ENCODE measurements around the gene ABCB6. TPM values are rescaled to one million over a fixed set of nuclear protein-coding genes. Genes with fewer than 3 reads are reported as not detected.

Gene ABCB6
- total RNA-seq, 1 donor from 2014 or later, result 36.1 TPM

DNA sequence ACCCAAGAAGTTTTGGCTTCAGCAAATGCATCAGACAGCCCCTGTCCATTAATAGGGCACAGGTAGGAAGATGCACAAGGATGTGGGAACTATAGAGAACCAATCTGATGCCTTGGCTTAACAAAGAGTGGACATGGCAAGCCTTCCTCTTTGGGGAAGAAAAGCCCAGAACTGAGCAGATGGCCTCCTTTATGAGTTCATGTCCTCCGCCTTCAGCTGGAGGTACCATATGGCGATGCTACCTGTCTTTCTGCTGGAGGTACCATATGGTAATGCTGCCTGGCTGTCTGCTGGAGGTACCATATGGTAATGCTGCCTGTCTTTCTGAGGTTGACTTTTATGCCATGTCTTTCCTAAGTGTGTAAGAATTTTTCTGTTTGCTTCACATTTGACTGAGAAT lies 34.6 kb downstream of the ABCB6 start:
- no peak for DNase-seq (ENCODE audit: low spot score)

- no peak for DNase-seq (ENCODE audit: low spot score)
Observed at GRCh38 chr2:219183151-219183772, 35.5 kb downstream of the ABCB6 start.

DNA sequence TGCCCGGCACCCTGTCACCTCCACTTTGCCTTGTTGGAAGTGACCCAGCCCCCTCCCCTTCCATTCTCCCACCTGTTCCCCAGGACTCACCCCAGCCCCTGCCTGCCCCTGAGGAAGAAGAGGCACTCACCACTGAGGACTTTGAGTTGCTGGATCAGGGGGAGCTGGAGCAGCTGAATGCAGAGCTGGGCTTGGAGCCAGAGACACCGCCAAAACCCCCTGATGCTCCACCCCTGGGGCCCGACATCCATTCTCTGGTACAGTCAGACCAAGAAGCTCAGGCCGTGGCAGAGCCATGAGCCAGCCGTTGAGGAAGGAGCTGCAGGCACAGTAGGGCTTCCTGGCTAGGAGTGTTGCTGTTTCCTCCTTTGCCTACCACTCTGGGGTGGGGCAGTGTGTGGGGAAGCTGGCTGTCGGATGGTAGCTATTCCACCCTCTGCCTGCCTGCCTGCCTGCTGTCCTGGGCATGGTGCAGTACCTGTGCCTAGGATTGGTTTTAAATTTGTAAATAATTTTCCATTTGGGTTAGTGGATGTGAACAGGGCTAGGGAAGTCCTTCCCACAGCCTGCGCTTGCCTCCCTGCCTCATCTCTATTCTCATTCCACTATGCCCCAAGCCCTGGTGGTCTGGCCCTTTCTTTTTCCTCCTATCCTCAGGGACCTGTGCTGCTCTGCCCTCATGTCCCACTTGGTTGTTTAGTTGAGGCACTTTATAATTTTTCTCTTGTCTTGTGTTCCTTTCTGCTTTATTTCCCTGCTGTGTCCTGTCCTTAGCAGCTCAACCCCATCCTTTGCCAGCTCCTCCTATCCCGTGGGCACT lies 36.2 kb downstream of the ABCB6 start:
- no peak for DNase-seq (ENCODE audit: low spot score)

DNA sequence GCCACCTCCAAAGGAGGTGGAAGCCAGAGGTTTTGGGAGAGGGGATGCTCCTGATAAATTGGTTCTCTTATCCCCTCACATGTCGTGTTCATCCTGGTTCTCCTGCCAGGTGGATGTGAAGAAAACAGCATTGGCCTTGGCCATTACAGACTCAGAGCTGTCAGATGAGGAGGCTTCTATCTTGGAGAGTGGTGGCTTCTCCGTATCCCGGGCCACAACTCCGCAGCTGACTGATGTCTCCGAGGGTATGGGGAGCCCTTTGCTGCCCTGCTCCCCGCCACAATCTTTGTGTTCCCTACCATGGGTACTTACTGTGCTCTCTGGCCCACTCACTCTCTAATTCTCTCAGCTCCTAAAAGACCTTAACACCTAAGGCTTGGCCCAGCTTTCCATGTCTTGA lies 37.2 kb downstream of the ABCB6 start:
- DNase-seq (ENCODE audit: low spot score), result no peak

DNA sequence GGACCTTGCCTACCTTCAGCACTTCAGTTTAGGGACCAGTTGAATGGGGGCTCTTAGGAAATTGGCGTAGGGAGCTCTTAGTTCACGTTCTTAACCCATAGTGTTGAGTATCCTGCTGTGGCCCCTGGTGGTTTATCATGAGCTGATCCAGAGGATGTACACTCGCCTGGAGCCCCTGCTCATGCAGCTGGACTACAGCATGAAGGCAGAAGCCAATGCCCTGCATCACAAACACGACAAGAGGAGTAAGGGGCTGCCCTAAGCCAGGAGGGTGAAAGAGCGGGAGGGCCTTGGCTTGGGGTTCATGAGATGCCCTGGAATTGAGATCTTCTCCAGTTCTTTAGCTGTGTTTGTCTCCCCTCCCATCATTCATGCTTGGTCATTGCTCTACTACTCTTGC lies 37.8 kb downstream of the ABCB6 start:
- DNase-seq (ENCODE audit: low spot score), result no peak

GRCh38 chr2:219179601-219180465 lies 38.9 kb downstream of the ABCB6 start:
- no peak for DNase-seq (ENCODE audit: low spot score)

- peak; percentile 70 for DNase-seq (ENCODE audit: low spot score)
Observed at GRCh38 chr2:219178377-219179175, 40.2 kb downstream of the ABCB6 start.

GRCh38 chr2:219177552-219178376 lies 41.0 kb downstream of the ABCB6 start, which contains the start of gene RETREG2:
Gene RETREG2, plus strand, starts transcription at chr2:219178275. Its CDS starts 78 bp downstream, at chr2:219178353.
- peak; percentile 88 for DNase-seq (ENCODE audit: low spot score)

DNA sequence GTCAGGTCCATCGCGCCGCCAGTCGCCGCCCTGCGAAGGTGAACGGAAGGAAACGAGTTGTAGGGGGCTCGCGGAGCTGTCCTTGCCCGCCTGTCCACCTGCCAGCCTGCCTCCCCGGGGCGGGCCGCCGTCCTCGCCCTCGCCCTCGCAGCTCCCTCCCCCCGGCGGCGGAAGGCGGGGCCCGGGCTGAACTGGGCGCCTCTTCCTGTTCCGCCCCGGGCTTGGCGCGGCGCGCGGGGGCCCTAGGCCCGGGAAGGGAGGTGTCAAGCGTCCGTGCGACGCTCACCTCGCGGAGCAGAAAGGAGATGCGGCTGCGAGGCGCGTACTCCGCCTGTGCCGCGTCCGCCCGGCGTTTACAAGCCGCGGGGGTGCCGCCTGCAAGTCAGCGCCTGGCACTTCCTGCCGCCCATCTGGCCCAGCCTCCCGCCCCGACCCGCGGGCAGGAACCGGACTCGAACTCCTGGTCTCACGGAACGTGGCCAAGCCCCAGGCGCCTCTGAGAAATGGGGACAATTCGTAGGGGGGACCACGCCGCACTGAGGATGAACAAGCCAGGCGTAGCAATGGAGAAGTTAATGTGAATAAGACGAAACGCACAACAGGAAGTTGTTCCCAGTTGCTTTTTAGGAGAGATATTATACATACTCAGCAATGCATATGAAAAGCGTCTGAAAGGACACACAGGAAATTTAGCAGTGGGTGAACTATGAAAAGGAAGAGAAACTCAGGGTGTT lies 41.8 kb downstream of the ABCB6 start, which contains the start of gene CNPPD1:
CNPPD1 (minus strand) TSS at position 108 of the 734 bp plus-strand sequence; CDS start at position 11, 97 bp downstream.
- DNase-seq (ENCODE audit: low spot score), result peak; percentile 90

DNA sequence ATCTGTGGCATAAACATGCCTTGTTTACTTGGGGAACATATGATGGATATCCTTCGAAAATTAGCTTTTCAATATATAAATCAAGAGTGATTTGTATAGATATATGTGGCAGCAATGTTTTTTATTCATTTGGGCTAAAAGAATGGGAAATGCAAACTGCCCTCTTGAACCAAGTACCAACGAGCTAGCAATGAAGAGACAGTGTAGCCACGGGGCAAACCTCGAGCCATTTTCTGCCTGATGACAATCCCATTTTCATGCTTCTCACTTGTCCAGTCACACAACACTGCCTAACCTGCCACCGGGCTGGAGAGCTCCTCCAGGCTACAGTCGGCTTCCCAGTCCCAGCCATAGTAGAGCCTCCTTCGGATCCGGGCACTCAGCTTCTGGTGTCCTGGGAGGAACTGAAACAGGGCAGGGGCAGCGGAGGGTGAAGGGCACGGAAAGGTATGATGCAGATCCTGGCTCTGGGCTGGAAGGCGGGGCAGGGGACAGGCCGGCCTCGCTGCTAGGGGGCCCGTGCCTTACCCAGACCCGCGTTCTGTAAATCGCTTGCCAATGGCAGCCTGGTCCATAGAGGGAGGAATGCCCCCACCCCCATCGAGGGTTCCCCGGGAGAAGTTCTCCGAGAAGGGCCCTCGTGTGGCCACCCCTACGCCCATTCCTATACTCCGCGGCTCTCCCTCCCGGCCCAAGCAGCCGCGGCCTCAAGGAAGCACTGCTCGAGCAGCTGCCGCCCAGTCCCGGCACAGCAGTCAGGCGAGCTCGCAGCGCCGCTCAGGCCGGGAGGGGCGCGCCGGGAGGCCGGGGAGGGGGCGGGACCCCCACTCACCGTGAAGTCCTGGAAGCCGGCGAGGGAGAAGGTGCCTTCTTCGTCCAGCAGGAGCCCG lies 42.6 kb downstream of the ABCB6 start:
- peak; percentile 65 for DNase-seq (ENCODE audit: low spot score)

DNA sequence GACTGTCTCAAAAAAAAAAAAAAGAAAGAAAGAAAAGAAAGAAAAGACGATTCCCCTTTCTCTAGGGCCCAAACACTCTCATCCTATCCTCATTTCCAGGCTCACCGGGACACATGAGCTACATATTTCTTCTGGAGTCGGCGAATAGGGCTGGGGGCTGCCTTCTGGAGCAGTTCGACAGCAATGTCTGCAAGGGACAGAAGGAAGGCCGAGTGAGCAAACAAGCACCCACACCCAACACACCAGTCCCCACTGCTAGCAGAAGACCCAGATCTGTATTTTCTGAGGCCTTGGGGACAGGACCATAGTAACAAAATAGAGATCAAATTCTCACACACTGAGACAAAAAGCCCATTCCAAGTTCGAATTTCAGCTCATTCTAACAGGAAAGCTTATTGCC lies 43.3 kb downstream of the ABCB6 start:
- DNase-seq (ENCODE audit: low spot score), result no peak

- DNase-seq (ENCODE audit: low spot score), result no peak
Observed at GRCh38 chr2:219174801-219175200, 44.0 kb downstream of the ABCB6 start.

GRCh38 chr2:219174146-219174545 lies 44.6 kb downstream of the ABCB6 start:
- DNase-seq (ENCODE audit: low spot score), result no peak

- no peak for DNase-seq (ENCODE audit: low spot score)
Observed at GRCh38 chr2:219173176-219173575, 45.6 kb downstream of the ABCB6 start.

DNA sequence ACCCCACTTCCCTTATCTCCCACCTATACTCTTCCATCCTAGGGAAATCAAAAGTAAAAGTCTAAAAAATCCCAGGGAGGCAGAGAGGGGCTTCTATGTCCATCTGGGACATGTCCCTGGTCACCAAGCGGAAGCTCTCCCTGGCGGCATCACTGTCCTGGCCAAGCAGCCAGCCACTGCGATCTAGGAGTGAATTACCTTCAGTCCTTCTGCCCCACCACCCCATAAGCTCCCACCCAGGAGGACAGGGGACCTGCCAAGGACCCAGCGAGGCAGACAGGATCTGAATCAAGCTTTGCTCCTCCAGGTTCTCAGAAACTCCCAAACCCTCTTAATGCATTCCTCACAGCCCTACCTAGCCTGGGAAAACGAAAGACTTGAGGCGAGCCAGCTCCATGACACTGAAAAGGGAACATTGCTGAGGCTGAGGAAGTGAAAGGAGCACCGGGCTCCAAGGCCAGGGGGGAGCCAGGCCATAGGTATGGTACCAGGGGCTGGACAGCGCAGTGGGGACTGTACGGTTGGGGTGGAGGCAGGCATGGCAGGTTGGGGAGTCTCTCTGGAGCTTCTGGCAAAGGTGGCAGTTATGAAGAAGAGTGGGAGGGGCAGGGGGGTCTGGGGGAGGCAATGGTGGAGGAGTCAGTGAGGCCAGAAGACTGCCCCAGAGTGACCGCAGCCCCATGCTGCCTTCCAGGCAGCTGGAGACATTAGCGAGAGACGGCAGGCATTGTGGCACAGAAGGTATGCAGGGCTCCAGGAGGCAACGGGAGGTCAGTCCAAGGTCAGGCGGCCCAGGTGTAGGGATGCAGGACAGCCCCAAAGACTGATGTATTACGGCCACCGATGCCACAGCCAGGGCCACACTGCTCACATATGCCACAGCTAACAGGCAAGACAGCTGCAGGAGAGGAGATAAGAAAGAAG lies 46.3 kb downstream of the ABCB6 start:
- no peak for DNase-seq (ENCODE audit: low spot score)

DNA sequence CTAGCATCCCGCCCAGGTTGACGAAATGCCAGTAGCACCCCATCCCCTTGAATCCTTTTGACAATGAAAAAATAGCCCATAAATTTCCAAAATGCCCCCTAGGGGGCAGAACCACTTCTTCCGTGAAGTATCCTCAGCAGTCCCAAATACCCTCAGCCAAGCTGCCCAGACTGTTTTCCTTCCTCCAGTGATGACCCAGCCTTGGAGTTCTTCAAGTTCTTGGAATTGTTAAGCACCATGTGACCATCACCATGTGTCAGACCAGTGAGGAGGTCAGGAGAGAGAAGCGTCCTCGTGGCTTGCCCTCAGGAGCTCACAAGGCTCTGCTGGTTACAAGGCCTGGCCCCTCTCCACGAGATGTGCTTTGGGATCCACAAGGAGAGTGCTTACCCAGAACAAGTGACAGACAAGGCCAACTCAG lies 47.5 kb downstream of the ABCB6 start:
- DNase-seq (ENCODE audit: low spot score), result no peak

DNA sequence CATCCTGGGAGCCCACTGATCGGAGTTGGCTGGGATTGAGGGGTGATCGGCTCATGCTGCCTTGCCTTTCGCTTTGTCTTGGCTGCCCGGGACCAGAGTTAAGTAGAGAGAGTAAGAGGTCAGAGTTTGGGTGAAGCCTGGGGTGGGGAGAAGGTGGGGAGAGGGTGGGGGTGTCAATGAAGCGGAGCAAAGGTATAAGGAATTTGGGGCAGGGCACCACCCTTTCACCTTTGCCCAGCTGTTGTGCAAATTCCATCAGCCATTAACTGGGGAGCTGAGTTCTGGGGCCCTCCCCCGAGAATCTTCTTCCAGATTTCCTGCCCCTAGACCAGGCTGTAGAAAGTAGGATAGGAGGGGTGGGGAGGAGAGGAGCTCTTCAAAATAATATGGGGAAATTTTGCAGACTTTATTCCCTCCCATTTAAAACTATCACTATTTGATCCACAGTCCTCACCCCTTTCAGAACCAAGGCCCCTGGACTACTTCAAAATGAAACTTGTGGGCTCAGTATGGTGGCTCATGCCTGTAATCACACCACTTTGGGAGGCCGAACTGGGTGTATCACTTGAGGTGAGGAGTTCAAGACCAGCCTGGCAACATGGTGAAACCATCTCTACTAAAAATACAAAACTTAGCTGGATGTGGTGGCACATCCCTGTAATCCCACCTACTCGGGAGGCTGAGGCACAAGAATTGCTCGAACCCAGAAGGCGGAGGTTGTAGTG lies 48.7 kb downstream of the ABCB6 start, which contains the start of gene SLC23A3:
SLC23A3 (minus strand) TSS at position 100 of the 725 bp plus-strand sequence; CDS start at position 55, 45 bp downstream.
- DNase-seq (ENCODE audit: low spot score), result no peak
